Heart left ventricle (tissue), 13 donors: ENCODE measurements around the gene SOBP.

Source experiments
- CTCF ChIP-seq, 12 donors: fragments of 200-600 bp; sonication (generic) in 4 of 12; IDR thresholded peaks; one replicate each; pipeline versions ENCODE4 v1.5.0 to v1.8.0; 2018 to 2022; ENCODE audit warnings: antibody characterized with exemption in 12 of 12, mild to moderate bottlenecking in 5 of 12
- POLR2A ChIP-seq, 2 donors: fragments of 450-650 bp; IDR thresholded peaks; one replicate each; pipeline ENCODE4 v1.6.1; 2017; ENCODE audit warnings: antibody characterized with exemption in 2 of 2, mild to moderate bottlenecking in 2 of 2, moderate library complexity in 2 of 2
- donor health status: ischemic (EF 13 %, LVEDD 7.1; RV severe dilation, severe dysfunction).
- donor health status: DM: no; HTN: yes; CAD: no.
- donor health status: DM: no; HTN: no; CAD: no.
- donor health status: ischemic (EF 25% LVEDD 6.9; RV normal size, moderate dysfunction).
- donor health status: ischemic (EF 25% LVEDD 5.7; RV mildly dilated, moderate dysfunction).
- donor health status: ischemic (EF 35%, LVEDD 5.7; RV mildly dilated, moderate dysfunction).
- donor health status: nonischemic (EF 11% LVEDD 7.7; RV severe dilation, severe dysfunction).
- donor health status: DM: yes; HTN: yes; CAD: no.
- donor health status: PGD.
- donor health status: ischemic (EF 29% LVEDD 5.4; RV normal size, mild dysfunction).
- donor health status: nonischemic (EF 23%, LVEDD 6.1; RV moderate dilation, normal function).

GRCh38 chr6:107576852-107577251 is 86.9 kb downstream of the SOBP start:
- TF ChIP-seq CTCF (IDR thresholded peaks at IDR 0.05) (no peak), POLR2A (IDR thresholded peaks at IDR 0.05) (no peak)
